Aorta (tissue), 5 donors: ENCODE data around the gene PDZD4. TPM values are rescaled to one million over a fixed set of nuclear protein-coding genes. Genes with fewer than 3 reads are reported as not detected.
A peak's percentile ranks its signal among the peaks of the same experiment; 100 is the strongest.

Source experiments
- ATAC-seq: fragments of 200-7000 bp; cut with Tn5 transposase; one replicate; pipeline ENCODE4 v1.9.1; 2022; ENCODE audit warnings: moderate library complexity; ENCODE audit not compliant: low FRiP score
- DNase-seq, 2 donors: peaks; one replicate each; pipeline ENCODE4 v3.0.0-alpha.2; 2020
- H3K27ac ChIP-seq, 2 donors: one replicate each; pipeline ENCODE4 v1.5.1; 2013; ENCODE audit warnings: low read length in 2 of 2, mild to moderate bottlenecking in 2 of 2, moderate library complexity in 2 of 2, control low read depth in 1 of 2, inconsistent platforms in 1 of 2, low read depth in 1 of 2
- H3K27me3 ChIP-seq, 2 donors: one replicate each; pipeline ENCODE4 v1.6.1; 2013; ENCODE audit warnings: control low read depth in 1 of 2, low read length in 1 of 2, mild to moderate bottlenecking in 1 of 2, moderate library complexity in 1 of 2; ENCODE audit not compliant: insufficient read depth in 2 of 2, control insufficient read depth in 1 of 2
- H3K36me3 ChIP-seq, 2 donors: one replicate each; pipeline ENCODE4 v1.6.1; 2013; ENCODE audit warnings: control low read depth in 1 of 2, low read length in 1 of 2, mild to moderate bottlenecking in 1 of 2; ENCODE audit not compliant: insufficient read depth in 2 of 2, control insufficient read depth in 1 of 2
- H3K4me1 ChIP-seq, 2 donors: one replicate each; pipeline ENCODE4 v1.6.1; 2013; ENCODE audit warnings: low read length in 2 of 2, control low read depth in 1 of 2, mild to moderate bottlenecking in 1 of 2, moderate library complexity in 1 of 2; ENCODE audit not compliant: insufficient read depth in 2 of 2, control insufficient read depth in 1 of 2
- H3K4me3 ChIP-seq, 2 donors: one replicate each; pipeline ENCODE4 v1.5.1; 2013; ENCODE audit warnings: low read length in 2 of 2, control low read depth in 1 of 2, mild to moderate bottlenecking in 1 of 2
- H3K9me3 ChIP-seq: one replicate; pipeline ENCODE4 v1.6.1; 2013; ENCODE audit warnings: mild to moderate bottlenecking, low read length; ENCODE audit not compliant: control insufficient read depth
- WGBS, 2 donors: extraction: QIAGEN DNeasy Blood & Tissue Kit; methylation state at CpG; one replicate each; pipeline ENCODE4 v1.1.7; 2013; 5-methylcytosine and 5-hydroxymethylcytosine counted together
- intact Hi-C, 2 donors: fragments of 100-400 bp; cut with DNase I; formaldehyde crosslinking; loops; one replicate each; pipeline versions ENCODE4 v1.14.2 to v1.15.0; 2022
- polyA plus RNA-seq, 2 donors: library from polyadenylated mRNA; stranded (reverse); fragments of 200-250 nt; gene quantifications; one replicate each; pipeline ENCODE4 v1.2.3, GENCODE V29; 2013
- total RNA-seq, 2 donors: library from RNA; stranded (reverse); fragmentation: NEBNext Ultra II Directional; extraction: Animal tissue kit (Norgen Biotek cat#: 25700); gene quantifications; one replicate each; pipeline ENCODE4 v1.2.1, GENCODE V29; 2021
- donor health status: healthy with polysubstance abuse.
- donor health status: Bipolar disorder and iron deficiency.
- donor health status: DM: no; HTN: no; CAD: no.
- donor health status: DM: no; HTN: no; CAD: no.
- donor health status: DM: yes; HTN: yes; CAD: no.

Gene PDZD4
- total and polyA plus RNA-seq, 4 donors = 4.4 to 27.3 (median 15.6) TPM

GRCh38 chrX:153791104-153791852 is 39.1 kb downstream of the PDZD4 start:
- Histone ChIP-seq H3K27ac (no peak overlapping the region), H3K9me3 (no peaks in the 10 kb centered on the region), H3K4me1 (no peaks in the 10 kb centered on the region), H3K27me3 (no peaks in the 10 kb centered on the region), H3K36me3 (no peaks in the 10 kb centered on the region), H3K4me3 (no peak overlapping the region)
- WGBS, 2 donors = 80 to 86% methylated on average over 17 of the region's 17 CpGs
- no peak for DNase-seq
- intact Hi-C loops = no loop called here
- no peak for ATAC-seq

- no peaks in the 10 kb centered on the region for H3K27me3 ChIP-seq
- no peaks in the 10 kb centered on the region for H3K9me3 ChIP-seq
- no peak overlapping the region for H3K27ac ChIP-seq
- ATAC-seq (no peak), DNase-seq (no peak)
- intact Hi-C loops = no loop called here
- no peak overlapping the region for H3K4me3 ChIP-seq
- peaks cover 0 to 3% of the 10 kb centered on the region in 2 donors for H3K36me3 ChIP-seq
- no peaks in the 10 kb centered on the region for H3K4me1 ChIP-seq
- 90 to 95% methylated on average over 12 of the region's 12 CpGs for WGBS, 2 donors
These were observed 40.7 kb downstream of the PDZD4 start for GRCh38 chrX:153789654-153790053.

DNA sequence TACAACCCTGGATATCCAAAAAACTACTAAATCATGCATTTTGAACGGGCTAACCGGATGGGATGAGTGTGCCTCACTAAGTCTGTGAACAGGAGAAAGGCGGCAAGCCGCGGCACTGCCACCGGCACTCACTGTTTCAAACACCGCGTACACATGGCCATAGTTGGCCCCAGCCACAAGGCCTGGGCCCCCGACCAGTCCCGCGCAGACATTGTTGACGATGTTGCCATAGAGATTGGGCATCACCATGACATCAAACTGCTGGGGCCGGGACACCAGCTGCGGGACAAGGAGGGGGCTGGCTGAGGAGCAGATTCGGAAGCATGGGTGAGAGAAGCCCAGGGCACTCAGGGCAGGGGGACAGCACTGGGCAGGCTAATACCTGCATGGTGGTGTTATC is 43.7 kb downstream of the PDZD4 start:
- H3K36me3 ChIP-seq = peaks cover 0 to 3% of the 10 kb centered on the region in 2 donors
- 70 to 84% methylated on average over 15 of the region's 15 CpGs for WGBS, 2 donors
- intact Hi-C loops = no loop called here
- no peak overlapping the region for H3K4me3 ChIP-seq
- H3K27ac ChIP-seq = no peak overlapping the region
- no peaks in the 10 kb centered on the region for H3K4me1 ChIP-seq
- no peaks in the 10 kb centered on the region for H3K9me3 ChIP-seq
- ATAC-seq = no peak
- H3K27me3 ChIP-seq = no peaks in the 10 kb centered on the region
- no peak for DNase-seq

- ATAC-seq = no peak
- H3K27ac ChIP-seq = no peak overlapping the region
- H3K4me1 ChIP-seq = no peaks in the 10 kb centered on the region
- intact Hi-C loops = no loop called here
- H3K36me3 ChIP-seq = peaks cover 0 to 3% of the 10 kb centered on the region in 2 donors
- H3K4me3 ChIP-seq = no peak overlapping the region
- H3K27me3 ChIP-seq = no peaks in the 10 kb centered on the region
- DNase-seq = no peak
- no peaks in the 10 kb centered on the region for H3K9me3 ChIP-seq
- 88 to 90% methylated on average over 22 to 27 of the region's 27 CpGs for WGBS, 2 donors
These were observed 45.9 kb downstream of the PDZD4 start for GRCh38 chrX:153784325-153784967.

DNA sequence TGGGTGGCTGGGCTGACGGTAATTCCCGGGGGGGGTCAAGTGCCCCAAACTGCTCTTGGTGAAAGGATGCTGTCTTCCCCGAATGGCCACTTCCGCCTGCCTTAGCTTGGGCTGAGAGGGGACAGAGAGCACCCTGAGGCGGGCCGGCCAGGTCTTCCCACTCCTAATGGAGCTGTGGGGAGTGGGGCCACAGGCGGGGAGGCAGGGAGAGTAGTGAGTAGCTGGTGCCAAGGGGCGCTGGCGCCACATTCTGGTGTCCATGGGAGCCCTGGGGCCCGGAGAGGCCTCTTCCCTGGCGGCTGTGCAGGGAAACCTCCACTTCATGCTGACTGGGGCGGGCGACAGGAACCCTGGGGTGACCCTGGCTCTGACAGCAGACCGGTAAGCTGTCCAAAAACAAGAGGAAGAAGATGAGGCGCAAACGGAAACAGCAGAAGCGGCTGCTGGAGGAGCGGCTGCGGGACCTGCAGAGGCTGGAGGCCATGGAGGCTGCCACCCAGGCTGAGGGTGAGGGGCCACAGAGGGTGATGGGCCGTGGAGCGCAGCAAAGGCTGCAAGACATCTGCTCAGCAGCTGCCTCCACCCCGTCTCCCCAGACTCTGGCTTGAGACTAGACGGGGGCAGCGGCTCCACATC is 46.8 kb downstream of the PDZD4 start:
- Histone ChIP-seq H3K36me3 (peaks cover 0 to 3% of the 10 kb centered on the region in 2 donors), H3K4me3 (no peak overlapping the region), H3K27ac (no peak overlapping the region), H3K4me1 (no peaks in the 10 kb centered on the region), H3K9me3 (no peaks in the 10 kb centered on the region), H3K27me3 (no peaks in the 10 kb centered on the region)
- WGBS, 2 donors = 81 to 85% methylated on average over 24 of the region's 24 CpGs
- intact Hi-C loops = no loop called here
- no peak for DNase-seq
- ATAC-seq = no peak

DNA sequence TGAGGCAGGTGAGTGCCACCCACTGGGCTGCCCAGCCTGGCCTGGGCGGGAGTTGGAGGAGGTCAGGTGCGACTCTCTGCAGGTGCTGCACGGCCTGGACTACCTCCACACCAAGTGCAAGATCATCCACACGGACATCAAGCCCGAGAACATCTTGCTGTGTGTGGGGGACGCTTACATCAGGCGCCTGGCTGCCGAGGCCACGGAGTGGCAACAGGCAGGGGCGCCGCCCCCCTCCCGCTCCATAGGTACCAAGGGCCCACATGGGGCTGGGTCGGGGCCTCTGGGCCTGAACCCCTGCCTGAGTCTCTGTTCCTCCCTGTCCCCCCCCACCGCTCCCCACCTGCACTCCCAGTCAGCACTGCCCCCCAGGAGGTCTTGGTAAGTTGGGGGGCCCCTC is 47.5 kb downstream of the PDZD4 start:
- WGBS, 2 donors = 90 to 92% methylated on average over 14 of the region's 14 CpGs
- no peak overlapping the region for H3K4me3 ChIP-seq
- ATAC-seq = no peak
- no peak overlapping the region for H3K27ac ChIP-seq
- no peaks in the 10 kb centered on the region for H3K9me3 ChIP-seq
- H3K27me3 ChIP-seq = no peaks in the 10 kb centered on the region
- DNase-seq = no peak
- intact Hi-C loops = no loop called here
- H3K4me1 ChIP-seq = no peaks in the 10 kb centered on the region
- H3K36me3 ChIP-seq = peaks cover 0 to 3% of the 10 kb centered on the region in 2 donors

DNA sequence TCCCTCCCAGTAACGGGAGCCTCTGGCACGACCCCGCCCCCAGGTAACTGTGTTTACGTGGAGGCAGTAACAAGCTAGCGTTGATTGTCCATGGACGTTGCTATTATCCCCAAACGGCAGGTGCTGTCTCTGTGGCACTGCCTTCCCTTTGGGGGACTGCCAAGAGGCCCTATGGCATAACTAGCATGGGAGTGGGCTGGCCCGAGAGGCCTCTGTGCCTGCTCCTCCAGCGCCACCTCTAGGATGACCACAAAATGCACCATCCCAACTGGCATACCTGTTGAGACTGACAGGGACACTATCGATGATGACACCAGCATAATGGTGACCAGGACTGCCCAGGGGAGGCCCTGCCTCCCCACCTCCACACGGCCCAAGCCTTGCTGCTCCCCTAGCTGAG is 48.0 kb downstream of the PDZD4 start:
- ATAC-seq (no peak), DNase-seq (no peak)
- H3K4me1 ChIP-seq = no peaks in the 10 kb centered on the region
- H3K36me3 ChIP-seq = peaks cover 0 to 3% of the 10 kb centered on the region in 2 donors
- no peaks in the 10 kb centered on the region for H3K9me3 ChIP-seq
- H3K27me3 ChIP-seq = no peaks in the 10 kb centered on the region
- H3K4me3 ChIP-seq = no peak overlapping the region
- no peak overlapping the region for H3K27ac ChIP-seq
- intact Hi-C loops = no loop called here
- whole genome bisulfite sequencing, 2 donors = 70 to 71% methylated on average over 11 of the region's 11 CpGs

- no peaks in the 10 kb centered on the region for H3K9me3 ChIP-seq
- DNase-seq = no peak
- H3K36me3 ChIP-seq = peaks cover 0 to 3% of the 10 kb centered on the region in 2 donors
- peak overlapping the region in 1 of 2 donors; percentile 39 for H3K27ac ChIP-seq
- H3K4me3 ChIP-seq = no peak overlapping the region
- H3K4me1 ChIP-seq = no peaks in the 10 kb centered on the region
- intact Hi-C loops = no loop called here
- ATAC-seq = no peak
- WGBS, 2 donors = 65 to 71% methylated on average over 24 of the region's 24 CpGs
- no peaks in the 10 kb centered on the region for H3K27me3 ChIP-seq
These were observed 48.8 kb downstream of the PDZD4 start for GRCh38 chrX:153781428-153782047.
